Retina (tissue), 1 donor: ENCODE results near the gene FAM200A.
"Not testable (repeated sequence)": the region's sequence is repeated elsewhere in the genome, so short reads cannot be mapped to it uniquely, and the experiment has no call there.

ENCODE experiments used
- DNase-seq: peaks from one replicate; pipeline ENCODE4 v3.0.0-alpha.2; 2016

The FAM200A gene

DNA sequence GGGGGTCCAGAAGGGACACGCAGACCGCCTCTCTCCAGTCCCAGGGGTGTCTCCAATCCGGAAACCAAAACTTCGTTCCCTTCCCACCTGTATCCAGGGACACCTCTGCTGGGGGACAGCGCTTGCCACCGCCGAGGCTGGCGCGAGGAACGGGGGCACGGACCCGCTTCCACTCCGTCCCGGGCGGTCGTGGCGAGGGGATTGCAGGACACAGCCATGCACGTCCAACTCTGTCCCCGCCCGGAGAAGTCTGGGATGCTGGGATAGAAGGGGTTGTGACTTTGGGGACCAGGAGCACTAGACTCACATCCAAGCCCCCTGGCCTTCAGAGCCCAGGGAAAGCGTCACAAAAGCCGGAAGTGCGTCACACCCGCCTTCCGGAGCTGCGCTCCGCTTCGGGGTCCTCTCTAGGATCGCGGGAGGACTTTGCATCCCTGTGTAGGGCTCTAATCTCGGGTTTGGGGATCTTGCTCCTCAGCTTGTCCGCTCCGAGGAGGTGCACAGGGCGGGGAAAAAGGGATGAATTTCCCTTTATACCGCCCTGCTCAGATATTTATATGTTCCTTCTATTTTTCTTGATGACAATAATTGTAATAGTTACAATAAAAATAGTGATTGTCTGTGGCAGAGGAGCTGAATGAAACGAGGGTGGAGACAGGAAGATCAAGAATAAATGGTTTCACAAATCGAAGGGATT, at the start of gene FAM200A:
Gene FAM200A (minus strand): TSS at position 348 of the 697 bp plus-strand sequence. CDS start 3,707 bp downstream, outside the sequence.
- DNase-seq, result peak; percentile 93

DNA sequence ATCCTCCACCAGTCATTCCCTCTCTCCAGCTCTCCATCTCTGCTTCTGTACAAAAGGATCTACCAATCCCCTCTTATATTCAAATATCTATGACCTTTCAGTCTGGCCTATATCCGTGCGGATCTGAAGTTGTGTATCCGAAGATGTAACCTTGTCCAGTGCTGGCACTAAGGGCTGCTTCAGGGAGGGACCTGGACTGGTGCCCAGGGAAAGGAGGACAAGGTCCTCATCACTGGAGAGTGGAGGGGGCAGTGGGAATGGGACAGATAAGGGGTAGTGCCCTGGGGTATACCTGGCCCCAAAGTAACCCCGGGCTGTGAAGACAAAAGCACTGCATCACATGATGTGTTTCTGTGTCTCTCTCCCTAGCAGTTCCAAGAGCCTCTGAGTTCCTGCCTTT, 47.9 kb upstream of the FAM200A start:
- DNase-seq, result no peak

GRCh38 chr7:99597762-99598501, 46.0 kb upstream of the FAM200A start, which contains the start of gene TMEM225B:
TSS of gene TMEM225B (plus strand) at chr7:99598267. CDS start at chr7:99604389, 6,122 bp downstream.
- DNase-seq, result no peak

GRCh38 chr7:99596408-99596955, 44.6 kb upstream of the FAM200A start:
- no peak for DNase-seq

GRCh38 chr7:99594948-99595745, 43.2 kb upstream of the FAM200A start:
- DNase-seq, result no peak

DNA sequence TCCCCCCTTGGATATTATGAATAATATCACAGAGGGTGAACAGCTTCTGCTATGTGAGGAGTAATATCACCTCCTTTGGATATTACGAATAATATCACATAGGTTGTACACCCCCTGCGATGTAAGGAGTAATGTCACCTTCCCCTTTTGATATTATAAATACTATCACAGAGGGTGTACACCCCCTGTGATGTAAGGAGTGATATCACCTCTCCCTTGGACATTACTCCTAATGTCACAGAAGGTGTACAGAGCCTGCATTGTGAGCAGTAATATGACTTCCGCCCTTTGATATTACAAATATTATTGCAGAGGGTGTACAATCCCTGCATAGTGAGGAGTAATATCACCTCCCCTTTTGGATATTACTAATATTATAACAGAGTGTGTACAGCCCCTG, 37.0 kb upstream of the FAM200A start:
- DNase-seq, result no peak

DNA sequence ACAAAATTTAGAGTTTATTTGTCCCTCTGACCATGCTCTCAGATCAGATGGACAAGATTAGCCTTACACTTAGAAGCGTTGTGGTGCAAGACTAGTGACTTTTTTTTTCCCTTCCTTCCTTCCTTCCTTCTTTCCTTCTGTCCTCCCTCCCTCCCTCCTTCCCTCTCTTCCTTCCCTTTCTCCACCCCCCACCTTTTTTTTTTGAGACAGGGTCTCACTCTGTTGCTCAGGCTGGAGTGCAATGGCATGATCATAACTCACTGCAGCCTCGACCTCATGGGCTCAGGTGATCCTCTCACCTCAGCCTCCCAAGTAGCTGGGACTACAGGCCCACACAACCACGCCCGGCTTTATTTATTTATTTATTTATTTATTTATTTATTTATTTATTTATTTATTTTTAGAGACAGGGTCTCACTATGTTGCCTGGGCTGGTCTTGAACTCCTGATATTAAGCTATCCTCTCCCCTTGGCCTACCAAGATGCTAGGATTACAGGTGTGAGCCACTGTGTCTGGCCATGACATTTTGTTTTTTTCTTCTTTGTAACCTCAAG, 28.9 kb upstream of the FAM200A start:
- DNase-seq, result not testable (repeated sequence)

DNA sequence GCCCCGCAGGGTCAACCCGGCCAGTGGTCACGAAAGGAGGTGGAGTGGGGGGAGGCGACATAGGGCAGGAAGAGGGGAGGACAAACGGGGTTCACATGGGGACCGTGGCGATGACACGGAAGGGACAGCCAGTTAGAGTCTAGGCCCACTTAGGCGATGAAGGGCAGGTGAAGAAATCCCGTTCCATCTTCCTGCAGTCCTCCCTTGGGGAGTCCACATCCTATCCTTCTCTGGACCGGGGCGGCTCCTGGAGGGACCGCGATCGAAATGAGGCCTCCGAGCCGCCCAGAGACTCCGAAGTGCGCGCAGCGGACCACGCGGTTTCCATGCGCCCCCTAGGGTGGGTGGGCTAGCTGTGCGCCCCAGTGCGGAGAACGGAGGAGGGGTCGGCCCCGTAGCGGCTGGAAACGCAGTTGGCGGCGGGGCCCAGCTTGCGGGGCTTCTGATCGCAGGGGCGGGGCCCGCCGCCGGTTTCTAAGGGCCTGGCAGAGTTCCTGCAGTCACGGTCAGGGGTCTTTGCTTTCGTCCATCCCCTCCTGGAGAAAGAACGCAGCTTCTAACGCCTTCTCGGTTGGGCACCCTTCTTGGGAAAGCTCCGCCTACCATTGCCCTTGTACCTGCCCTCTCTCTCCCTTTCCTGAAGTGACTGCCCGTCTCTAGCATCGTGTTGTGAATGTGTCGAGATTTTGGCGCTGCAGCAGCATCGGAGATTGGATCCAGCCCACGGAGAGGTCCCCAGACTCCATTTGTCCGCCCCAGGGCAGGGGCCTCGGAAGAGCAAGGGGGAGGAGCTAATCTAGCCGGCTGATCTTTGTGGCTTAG, 28.3 kb upstream of the FAM200A start:
- DNase-seq, result peak; percentile 92

- DNase-seq, result peak; percentile 28
Measured at GRCh38 chr7:99579281-99579955, 27.5 kb upstream of the FAM200A start.

DNA sequence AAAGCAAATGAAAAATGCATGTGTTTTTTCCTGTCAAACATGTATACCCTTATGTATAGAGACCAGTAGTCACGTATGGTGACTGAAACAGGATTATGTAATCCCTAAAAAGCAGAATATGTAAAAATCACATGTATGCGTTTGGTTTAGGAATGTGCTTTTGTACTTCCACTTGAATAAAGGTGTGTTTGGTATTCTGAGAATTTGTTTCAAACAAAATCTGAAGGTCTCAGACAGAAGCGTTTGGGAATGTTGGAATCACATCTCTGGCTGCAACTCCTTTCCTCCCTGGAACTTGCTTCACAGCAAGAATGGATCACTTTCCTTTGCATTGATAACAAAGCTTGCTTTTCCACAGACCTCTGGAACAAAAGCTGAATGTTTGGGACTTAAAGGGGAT, 24.3 kb upstream of the FAM200A start:
- DNase-seq, result no peak

GRCh38 chr7:99573257-99573656, 21.3 kb upstream of the FAM200A start:
- DNase-seq, result no peak

GRCh38 chr7:99571768-99572167, 19.9 kb upstream of the FAM200A start:
- no peak for DNase-seq

DNA sequence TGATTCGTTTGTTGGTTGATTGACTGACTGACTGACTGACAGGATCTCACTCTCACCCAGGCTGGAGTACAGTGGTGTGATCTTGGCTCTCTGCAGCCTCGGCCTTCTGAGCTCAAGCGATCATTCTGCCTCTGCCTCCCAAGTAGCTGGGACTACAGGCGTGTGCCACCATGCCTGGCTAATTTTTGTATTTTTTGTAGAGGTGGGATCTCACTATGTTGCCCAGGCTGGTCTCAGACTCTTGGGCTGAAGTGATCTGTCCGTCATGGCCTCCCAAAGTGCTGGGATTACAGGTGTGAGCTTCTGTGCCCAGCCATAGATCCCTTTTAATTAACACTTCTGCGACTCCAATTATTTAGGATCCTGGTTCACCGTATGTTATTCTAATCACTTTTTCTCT, 16.9 kb upstream of the FAM200A start:
- DNase-seq, result not testable (repeated sequence)

DNA sequence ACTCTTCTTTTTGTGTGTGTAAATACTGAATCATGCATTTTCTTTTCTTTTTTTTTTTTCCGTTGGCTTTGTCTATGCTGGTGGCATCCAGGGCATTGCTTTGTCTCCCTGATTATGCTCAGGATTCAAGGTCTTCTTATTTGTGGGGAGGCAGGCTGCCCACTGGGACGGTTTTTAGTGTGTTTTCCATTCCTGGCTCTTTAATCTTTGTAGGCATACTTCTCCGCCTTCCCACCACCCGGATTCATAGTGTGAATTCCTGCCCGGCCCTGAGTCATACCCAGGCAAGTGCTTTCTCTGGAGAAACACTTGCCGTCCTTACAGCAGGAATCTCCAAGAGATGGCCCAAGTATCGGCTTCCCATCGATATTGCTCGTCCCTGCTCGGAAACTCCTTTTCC, 11.7 kb upstream of the FAM200A start:
- DNase-seq, result no peak

- no peak for DNase-seq
Measured at GRCh38 chr7:99562832-99563231, 10.9 kb upstream of the FAM200A start.

- no peak for DNase-seq
Measured at GRCh38 chr7:99562114-99562784, 10.3 kb upstream of the FAM200A start.

GRCh38 chr7:99561737-99562051, 9.8 kb upstream of the FAM200A start:
- no peak for DNase-seq

- no peak for DNase-seq
Measured at GRCh38 chr7:99560834-99561736, 9.2 kb upstream of the FAM200A start.

DNA sequence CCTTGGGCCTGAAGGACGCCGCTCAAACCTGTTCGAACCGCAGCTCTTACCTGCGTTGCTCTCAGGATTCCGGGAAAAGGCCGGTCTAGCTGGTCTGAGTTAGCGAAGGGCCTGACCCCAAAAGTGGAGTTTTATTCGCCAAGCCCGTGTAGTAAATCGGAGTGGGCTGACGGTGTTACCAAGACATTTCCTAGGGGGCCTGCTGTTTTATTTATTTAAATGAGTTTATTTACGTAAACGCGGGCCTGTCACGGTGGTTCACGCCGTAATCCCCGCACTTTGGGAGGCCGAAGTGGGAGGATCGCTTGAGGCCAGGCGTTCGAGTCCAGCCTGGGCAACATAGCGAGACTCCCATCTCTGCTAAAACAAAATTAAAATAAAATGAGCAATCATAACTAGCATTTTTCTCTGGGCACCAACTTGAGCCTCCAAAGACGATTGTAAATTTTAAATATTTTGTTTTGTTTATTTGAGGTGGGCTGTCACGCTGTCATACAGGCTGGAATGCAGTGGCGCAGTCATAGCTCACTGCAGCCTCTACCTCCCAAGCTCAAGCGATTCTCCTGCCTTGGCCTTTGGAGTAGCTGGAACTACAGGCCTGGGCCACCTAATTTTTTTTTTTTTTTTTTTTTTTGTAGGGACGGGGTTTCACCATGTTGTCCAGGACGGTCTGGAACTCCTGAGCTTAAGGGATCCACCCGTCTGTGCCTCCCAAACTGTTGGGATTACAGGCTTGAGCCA, 7.4 kb upstream of the FAM200A start:
- no peak for DNase-seq
